K562 (cell line): Measurements from ENCODE around the gene PLCB3. TPM values are rescaled to one million over a fixed set of nuclear protein-coding genes. Genes with fewer than 3 reads are reported as not detected.
A peak's percentile ranks its signal among the peaks of the same experiment; 100 is the strongest.

Experiments used
- CBFA2T3 ChIP-seq: fragments of 450-650 bp; IDR thresholded peaks from 2 replicates; pipeline ENCODE4 v1.6.1; 2017
- GABPB1 ChIP-seq: sonication (generic); formaldehyde crosslinking; IDR thresholded peaks from 2 replicates; pipeline ENCODE4 v1.8.0; 2022; ENCODE audit warnings: mild to moderate bottlenecking, missing genetic modification reagents
- HDAC6 ChIP-seq: IDR thresholded peaks from 2 replicates; pipeline ENCODE4 v1.6.1; 2012; ENCODE audit warnings: low read depth, mild to moderate bottlenecking, control low read depth, inconsistent platforms, low read length, moderate library complexity
- HMGN3 ChIP-seq: IDR thresholded peaks from 2 replicates; pipeline ENCODE4 v1.6.1; 2011; ENCODE audit warnings: borderline replicate concordance, low read depth, mild to moderate bottlenecking, mixed read lengths, low read length; ENCODE audit not compliant: insufficient read length; ENCODE audit errors: extremely low read depth
- NBN ChIP-seq: fragments of 450-650 bp; IDR thresholded peaks from 2 replicates; pipeline ENCODE4 v1.6.1; 2016; ENCODE audit warnings: low read depth, mild to moderate bottlenecking
- NONO ChIP-seq, 2 experiments: fragments of 200-400 bp in 1 of 2; fragments of 450-650 bp in 1 of 2; formaldehyde crosslinking in 1 of 2; IDR thresholded peaks; 2 replicates each; pipeline ENCODE4 v1.6.1; 2017; ENCODE audit warnings: low read depth in 2 of 2, mild to moderate bottlenecking in 2 of 2, moderate library complexity in 2 of 2, low read length in 1 of 2
- POLR3A ChIP-seq: IDR thresholded peaks from 2 replicates; pipeline ENCODE4 v1.6.1; 2011; ENCODE audit warnings: borderline replicate concordance, mild to moderate bottlenecking, moderate library complexity; ENCODE audit not compliant: insufficient read length, insufficient read depth; ENCODE audit errors: extremely low read depth
- TEAD4 ChIP-seq, 2 experiments: sonication (generic) in 1 of 2; formaldehyde crosslinking in 1 of 2; IDR thresholded peaks; 2 replicates each; pipeline versions ENCODE4 v1.6.1 to v1.8.0; 2012 to 2022; ENCODE audit warnings: borderline replicate concordance in 1 of 2, inconsistent platforms in 1 of 2, low read length in 1 of 2, mild to moderate bottlenecking in 1 of 2, missing genetic modification reagents in 1 of 2
- XRCC5 ChIP-seq: fragments of 200-400 bp; formaldehyde crosslinking; IDR thresholded peaks from 2 replicates; pipeline ENCODE4 v1.6.1; 2017; ENCODE audit warnings: low read depth, mild to moderate bottlenecking, low read length
- ZNF224 ChIP-seq: sonication (generic); formaldehyde crosslinking; IDR thresholded peaks from 2 replicates; pipeline ENCODE4 v1.8.0; 2022; ENCODE audit warnings: mild to moderate bottlenecking, missing genetic modification reagents
- ZNF583 ChIP-seq: fragments of 250-450 bp; sonication (Bioruptor Pico); IDR thresholded peaks from 2 replicates; pipeline ENCODE4 v1.4.0; 2020
- ZNF644 ChIP-seq: fragments of 200-800 bp; sonication (Bioruptor generic); IDR thresholded peaks from 2 replicates; pipeline ENCODE4 v1.6.1; 2016; ENCODE audit warnings: low read depth, missing genetic modification characterization, missing compliant biosample characterization
- ZNF696 ChIP-seq: fragments of 250-450 bp; sonication (Bioruptor Pico); conservative IDR thresholded peaks from 2 replicates; pipeline ENCODE4 v1.4.0; 2020; ENCODE audit warnings: mild to moderate bottlenecking, moderate library complexity
- ZSCAN32 ChIP-seq: fragments of 450-650 bp; formaldehyde crosslinking; IDR thresholded peaks from 2 replicates; pipeline ENCODE4 v1.4.0; 2020; ENCODE audit warnings: mild to moderate bottlenecking, moderate library complexity
- polyA plus RNA-seq, 8 experiments: library from polyadenylated mRNA; depleted of rRNA in 4 of 8; stranded (reverse) in 5 of 8; unstranded in 3 of 8; fragments of >200 nt; fragmentation: Nextera tagmentation in 2 of 8; fragmentation: Illumina TruSeq in 1 of 8; extraction: Ambion mirVana in 2 of 8; extraction: Trizol in 1 of 8; gene quantifications; 2 replicates each; pipeline versions ENCODE4 v1.2.1 to v1.2.3, GENCODE V29; 2011 to 2014; ENCODE audit warnings: inconsistent platforms in 1 of 8, missing spikeins in 1 of 8
- total RNA-seq, 7 experiments: library from RNA; depleted of rRNA in 6 of 7; stranded (reverse); fragments of >200 nt in 6 of 7; fragmentation: Illumina TruSeq in 2 of 7; extraction: Trizol in 2 of 7; gene quantifications; 2 replicates each; pipeline versions ENCODE4 v1.2.1 to v1.2.3, GENCODE V29; 2011 to 2021; ENCODE audit warnings: low replicate concordance in 1 of 7
- TF ChIP-seq, protein P1 (sequence below): fragments of 450-650 bp; IDR thresholded peaks from 2 replicates; pipeline ENCODE4 v1.6.1; 2016; ENCODE audit warnings: low read depth
- TF ChIP-seq, protein P2 (sequence below): fragments of 250-450 bp; sonication (Bioruptor Pico); IDR thresholded peaks from 2 replicates; pipeline ENCODE4 v1.8.0; 2022; ENCODE audit warnings: moderate library complexity, mild to moderate bottlenecking, inconsistent platforms
- TF ChIP-seq, protein P3 (sequence below), 2 experiments: fragments of 450-650 bp in 1 of 2; sonication (generic) in 1 of 2; formaldehyde crosslinking; conservative IDR thresholded peaks; 2 replicates each; pipeline versions ENCODE4 v1.4.0 to v1.8.1; 2020 to 2022; ENCODE audit warnings: mild to moderate bottlenecking in 1 of 2, missing genetic modification reagents in 1 of 2
- TF ChIP-seq, protein P4 (sequence below): fragments of 450-650 bp; formaldehyde crosslinking; IDR thresholded peaks from 2 replicates; pipeline ENCODE4 v1.4.0; 2022; ENCODE audit warnings: missing genetic modification characterization

PLCB3 gene
- total and polyA plus RNA-seq, 9 of the 15 experiments (the other 6 are each of a cell fraction or from before 2014, with no cell fraction given), result 0.31 to 44.8 (median 14.6) TPM

DNA sequence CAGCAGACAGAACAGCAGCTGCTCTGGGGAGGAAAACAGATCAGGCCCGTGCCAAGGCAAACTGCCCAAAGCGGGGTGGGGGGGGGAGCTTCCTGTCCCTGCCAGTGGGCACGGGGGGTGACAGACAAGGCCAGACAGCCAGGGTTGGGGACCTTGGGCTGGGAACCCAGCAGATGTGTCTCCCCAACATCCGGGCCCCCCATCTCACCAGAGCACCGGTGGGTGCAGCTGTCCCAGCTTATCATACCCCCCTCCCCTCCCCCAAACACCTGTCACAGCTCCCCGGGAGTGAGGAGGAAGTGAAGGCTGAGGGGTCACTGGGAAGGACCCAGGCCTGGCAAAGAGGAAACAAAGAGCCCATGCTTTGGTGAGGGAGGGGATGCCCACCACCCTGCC is 5.9 kb upstream of the PLCB3 start (continued):
- TF ChIP-seq GABPB1 (no peak), TEAD4 (IDR thresholded peaks at IDR 0.05; ENCODE audit: low read length) (no peak), TEAD4 (CRISPR knock-in tag; IDR thresholded peaks at IDR 0.05; ENCODE audit: borderline replicate concordance) (no peak), HDAC6 (no peak), HMGN3 (no peak), XRCC5 (no peak), ZSCAN32 (CRISPR knock-in tag) (no peak), ZNF583 (no peak), NONO (IDR thresholded peaks at IDR 0.05; ENCODE audit: low read depth in 2 of 2, low read length in 1 of 2) (no peak), CBFA2T3 (peak; percentile 38; the same call in 1 of the 2 replicates), NBN (no peak), ZNF224 (CRISPR knock-in tag) (no peak), POLR3A (no peak), ZNF644 (tag) (no peak), ZNF696 (CRISPR knock-in tag) (no peak)
- TF ChIP-seq, protein P1, sequence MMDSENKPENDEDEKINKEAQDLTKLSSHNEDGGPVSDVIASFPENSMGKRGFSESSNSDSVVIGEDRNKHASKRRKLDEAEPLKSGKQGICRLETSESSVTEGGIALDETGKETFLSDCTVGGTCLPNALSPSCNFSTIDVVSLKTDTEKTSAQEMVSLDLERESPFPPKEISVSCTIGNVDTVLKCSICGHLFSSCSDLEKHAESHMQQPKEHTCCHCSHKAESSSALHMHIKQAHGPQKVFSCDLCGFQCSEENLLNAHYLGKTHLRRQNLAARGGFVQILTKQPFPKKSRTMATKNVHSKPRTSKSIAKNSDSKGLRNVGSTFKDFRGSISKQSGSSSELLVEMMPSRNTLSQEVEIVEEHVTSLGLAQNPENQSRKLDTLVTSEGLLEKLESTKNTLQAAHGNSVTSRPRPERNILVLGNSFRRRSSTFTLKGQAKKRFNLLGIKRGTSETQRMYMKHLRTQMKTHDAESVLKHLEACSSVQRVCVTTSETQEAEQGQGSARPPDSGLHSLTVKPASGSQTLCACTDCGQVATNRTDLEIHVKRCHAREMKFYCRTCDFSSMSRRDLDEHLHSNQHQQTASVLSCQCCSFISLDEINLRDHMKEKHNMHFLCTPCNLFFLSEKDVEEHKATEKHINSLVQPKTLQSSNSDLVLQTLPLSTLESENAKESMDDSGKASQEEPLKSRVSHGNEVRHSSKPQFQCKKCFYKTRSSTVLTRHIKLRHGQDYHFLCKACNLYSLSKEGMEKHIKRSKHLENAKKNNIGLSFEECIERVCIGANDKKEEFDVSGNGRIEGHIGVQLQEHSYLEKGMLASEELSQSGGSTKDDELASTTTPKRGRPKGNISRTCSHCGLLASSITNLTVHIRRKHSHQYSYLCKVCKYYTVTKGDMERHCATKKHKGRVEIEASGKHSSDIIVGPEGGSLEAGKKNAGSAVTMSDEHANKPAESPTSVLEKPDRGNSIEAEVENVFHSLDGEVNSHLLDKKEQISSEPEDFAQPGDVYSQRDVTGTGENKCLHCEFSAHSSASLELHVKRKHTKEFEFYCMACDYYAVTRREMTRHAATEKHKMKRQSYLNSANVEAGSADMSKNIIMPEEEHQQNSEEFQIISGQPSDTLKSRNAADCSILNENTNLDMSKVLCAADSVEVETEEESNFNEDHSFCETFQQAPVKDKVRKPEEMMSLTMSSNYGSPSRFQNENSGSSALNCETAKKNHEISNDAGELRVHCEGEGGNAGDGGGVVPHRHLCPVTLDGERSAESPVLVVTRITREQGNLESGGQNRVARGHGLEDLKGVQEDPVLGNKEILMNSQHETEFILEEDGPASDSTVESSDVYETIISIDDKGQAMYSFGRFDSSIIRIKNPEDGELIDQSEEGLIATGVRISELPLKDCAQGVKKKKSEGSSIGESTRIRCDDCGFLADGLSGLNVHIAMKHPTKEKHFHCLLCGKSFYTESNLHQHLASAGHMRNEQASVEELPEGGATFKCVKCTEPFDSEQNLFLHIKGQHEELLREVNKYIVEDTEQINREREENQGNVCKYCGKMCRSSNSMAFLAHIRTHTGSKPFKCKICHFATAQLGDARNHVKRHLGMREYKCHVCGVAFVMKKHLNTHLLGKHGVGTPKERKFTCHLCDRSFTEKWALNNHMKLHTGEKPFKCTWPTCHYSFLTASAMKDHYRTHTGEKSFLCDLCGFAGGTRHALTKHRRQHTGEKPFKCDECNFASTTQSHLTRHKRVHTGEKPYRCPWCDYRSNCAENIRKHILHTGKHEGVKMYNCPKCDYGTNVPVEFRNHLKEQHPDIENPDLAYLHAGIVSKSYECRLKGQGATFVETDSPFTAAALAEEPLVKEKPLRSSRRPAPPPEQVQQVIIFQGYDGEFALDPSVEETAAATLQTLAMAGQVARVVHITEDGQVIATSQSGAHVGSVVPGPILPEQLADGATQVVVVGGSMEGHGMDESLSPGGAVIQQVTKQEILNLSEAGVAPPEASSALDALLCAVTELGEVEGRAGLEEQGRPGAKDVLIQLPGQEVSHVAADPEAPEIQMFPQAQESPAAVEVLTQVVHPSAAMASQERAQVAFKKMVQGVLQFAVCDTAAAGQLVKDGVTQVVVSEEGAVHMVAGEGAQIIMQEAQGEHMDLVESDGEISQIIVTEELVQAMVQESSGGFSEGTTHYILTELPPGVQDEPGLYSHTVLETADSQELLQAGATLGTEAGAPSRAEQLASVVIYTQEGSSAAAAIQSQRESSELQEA, result no peak
- TF ChIP-seq, protein P2, sequence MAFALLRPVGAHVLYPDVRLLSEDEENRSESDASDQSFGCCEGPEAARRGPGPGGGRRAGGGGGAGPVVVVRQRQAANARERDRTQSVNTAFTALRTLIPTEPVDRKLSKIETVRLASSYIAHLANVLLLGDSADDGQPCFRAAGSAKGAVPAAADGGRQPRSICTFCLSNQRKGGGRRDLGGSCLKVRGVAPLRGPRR (CRISPR knock-in tag), result no peak
- TF ChIP-seq, protein P3, sequence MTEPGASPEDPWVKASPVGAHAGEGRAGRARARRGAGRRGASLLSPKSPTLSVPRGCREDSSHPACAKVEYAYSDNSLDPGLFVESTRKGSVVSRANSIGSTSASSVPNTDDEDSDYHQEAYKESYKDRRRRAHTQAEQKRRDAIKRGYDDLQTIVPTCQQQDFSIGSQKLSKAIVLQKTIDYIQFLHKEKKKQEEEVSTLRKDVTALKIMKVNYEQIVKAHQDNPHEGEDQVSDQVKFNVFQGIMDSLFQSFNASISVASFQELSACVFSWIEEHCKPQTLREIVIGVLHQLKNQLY (CRISPR knock-in tag; conservative IDR thresholded peaks at IDR 0.05), result no peak
- TF ChIP-seq, protein P4, sequence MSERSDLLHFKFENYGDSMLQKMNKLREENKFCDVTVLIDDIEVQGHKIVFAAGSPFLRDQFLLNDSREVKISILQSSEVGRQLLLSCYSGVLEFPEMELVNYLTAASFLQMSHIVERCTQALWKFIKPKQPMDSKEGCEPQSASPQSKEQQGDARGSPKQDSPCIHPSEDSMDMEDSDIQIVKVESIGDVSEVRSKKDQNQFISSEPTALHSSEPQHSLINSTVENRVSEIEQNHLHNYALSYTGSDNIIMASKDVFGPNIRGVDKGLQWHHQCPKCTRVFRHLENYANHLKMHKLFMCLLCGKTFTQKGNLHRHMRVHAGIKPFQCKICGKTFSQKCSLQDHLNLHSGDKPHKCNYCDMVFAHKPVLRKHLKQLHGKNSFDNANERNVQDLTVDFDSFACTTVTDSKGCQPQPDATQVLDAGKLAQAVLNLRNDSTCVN (CRISPR knock-in tag), result no peak
